Mucosa of stomach (tissue), 1 donor: ENCODE results near the gene GNB3.

Experiments
- H3K27me3 ChIP-seq: one replicate; pipeline ENCODE4 v1.7.0; 2013; ENCODE audit warnings: mild to moderate bottlenecking, low read length; ENCODE audit not compliant: control insufficient read depth, insufficient read depth
- H3K36me3 ChIP-seq: one replicate; pipeline ENCODE4 v1.7.0; 2013; ENCODE audit warnings: low read length; ENCODE audit not compliant: control insufficient read depth, insufficient read depth
- H3K4me1 ChIP-seq: one replicate; pipeline ENCODE4 v1.7.0; 2013; ENCODE audit warnings: mild to moderate bottlenecking, low read length; ENCODE audit not compliant: control insufficient read depth, insufficient read depth
- H3K4me3 ChIP-seq: one replicate; pipeline ENCODE4 v1.7.0; 2013; ENCODE audit warnings: low read length
- H3K9ac ChIP-seq: one replicate; pipeline ENCODE4 v1.7.0; 2013; ENCODE audit warnings: mild to moderate bottlenecking, low read length, moderate library complexity
- H3K9me3 ChIP-seq: one replicate; pipeline ENCODE4 v1.7.0; 2013; ENCODE audit warnings: mild to moderate bottlenecking, low read length, moderate library complexity; ENCODE audit not compliant: control insufficient read depth
- donor health status: Pancreatic carcinoma.

The GNB3 gene

GRCh38 chr12:6840761-6841515 is at the start of gene GNB3:
TSS of gene GNB3 (plus strand) at chr12:6840925. CDS start at chr12:6841288, 363 bp downstream.
- no peaks in the 10 kb centered on the region for H3K27me3 ChIP-seq
- H3K9me3 ChIP-seq, result no peaks in the 10 kb centered on the region
- no peak within 1 kb of the TSS for H3K9ac ChIP-seq
- no peaks in the 10 kb centered on the region for H3K36me3 ChIP-seq
- H3K4me3 ChIP-seq, result no peak within 1 kb of the TSS
- H3K4me1 ChIP-seq, result peaks cover 24% of the 10 kb centered on the region

DNA sequence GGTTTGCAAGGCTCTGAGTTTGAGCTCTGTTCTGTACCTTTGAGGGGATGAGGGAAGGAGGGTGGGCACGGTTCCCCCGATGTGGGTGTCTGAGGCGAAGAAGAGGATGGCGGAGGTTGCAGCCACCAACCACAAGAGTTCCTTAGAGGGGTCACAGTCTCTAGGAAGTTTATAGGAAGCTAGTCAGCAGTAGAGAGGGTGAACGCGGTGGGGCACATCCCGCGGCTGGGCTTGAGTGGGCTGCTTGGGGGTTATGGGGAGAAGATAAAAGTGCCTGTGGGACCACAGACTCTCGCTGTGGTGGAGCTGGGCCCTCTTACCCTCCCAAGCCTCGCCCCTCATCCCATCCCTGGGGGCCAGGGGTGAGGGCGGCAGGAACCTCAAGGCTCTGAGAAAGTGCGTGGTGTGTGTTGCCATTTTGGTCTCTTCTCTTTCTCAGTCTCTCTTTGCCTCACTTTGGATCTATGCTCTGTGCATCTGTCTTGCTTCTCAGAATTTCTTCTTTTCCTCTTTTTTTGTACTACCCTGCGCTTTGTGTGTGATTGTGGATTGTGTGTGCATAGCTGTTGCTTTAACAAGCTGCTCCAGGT is 48.7 kb upstream of the GNB3 start:
- H3K9ac ChIP-seq, result no peak overlapping the region
- H3K4me3 ChIP-seq, result no peak overlapping the region
- H3K27me3 ChIP-seq, result peaks cover 8% of the 10 kb centered on the region
- no peaks in the 10 kb centered on the region for H3K36me3 ChIP-seq
- no peaks in the 10 kb centered on the region for H3K4me1 ChIP-seq
- no peaks in the 10 kb centered on the region for H3K9me3 ChIP-seq

- Histone ChIP-seq H3K36me3 (no peaks in the 10 kb centered on the region), H3K27me3 (peaks cover 8% of the 10 kb centered on the region), H3K9me3 (no peaks in the 10 kb centered on the region), H3K4me3 (no peak overlapping the region), H3K4me1 (no peaks in the 10 kb centered on the region), H3K9ac (no peak overlapping the region)
Observed at GRCh38 chr12:6792522-6793201, 48.1 kb upstream of the GNB3 start.

- Histone ChIP-seq H3K4me1 (no peaks in the 10 kb centered on the region), H3K27me3 (peaks cover 8% of the 10 kb centered on the region), H3K36me3 (no peaks in the 10 kb centered on the region), H3K9ac (no peak overlapping the region), H3K9me3 (no peaks in the 10 kb centered on the region), H3K4me3 (no peak overlapping the region)
Observed at GRCh38 chr12:6795088-6795487, 45.6 kb upstream of the GNB3 start.

GRCh38 chr12:6796576-6796975 is 44.1 kb upstream of the GNB3 start:
- no peaks in the 10 kb centered on the region for H3K9me3 ChIP-seq
- peaks cover 8% of the 10 kb centered on the region for H3K27me3 ChIP-seq
- no peak overlapping the region for H3K9ac ChIP-seq
- no peak overlapping the region for H3K4me3 ChIP-seq
- no peaks in the 10 kb centered on the region for H3K4me1 ChIP-seq
- H3K36me3 ChIP-seq, result no peaks in the 10 kb centered on the region

GRCh38 chr12:6799147-6799546 is 41.6 kb upstream of the GNB3 start:
- Histone ChIP-seq H3K27me3 (no peaks in the 10 kb centered on the region), H3K9me3 (no peaks in the 10 kb centered on the region), H3K36me3 (no peaks in the 10 kb centered on the region), H3K4me1 (no peaks in the 10 kb centered on the region), H3K4me3 (no peak overlapping the region), H3K9ac (no peak overlapping the region)

DNA sequence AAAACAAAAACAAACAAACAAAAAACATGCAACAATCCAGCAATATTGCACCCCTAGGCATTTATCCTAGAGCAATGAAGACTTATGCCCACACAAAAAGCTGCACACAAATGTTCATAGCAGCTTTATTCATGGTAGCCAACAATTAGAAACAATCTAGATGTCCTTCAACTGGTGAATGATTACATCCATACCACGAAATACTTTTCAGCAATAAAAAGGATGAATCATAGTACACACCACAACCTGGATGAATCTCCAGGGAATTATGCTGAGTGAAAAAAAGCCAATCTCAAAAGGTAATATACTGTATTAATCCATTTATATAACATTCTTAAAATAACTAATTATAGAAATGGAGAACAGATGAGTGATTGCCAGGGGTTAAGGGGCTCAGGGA is 33.6 kb upstream of the GNB3 start:
- H3K27me3 ChIP-seq, result no peaks in the 10 kb centered on the region
- no peaks in the 10 kb centered on the region for H3K4me1 ChIP-seq
- H3K4me3 ChIP-seq, result no peak overlapping the region
- no peaks in the 10 kb centered on the region for H3K36me3 ChIP-seq
- H3K9ac ChIP-seq, result no peak overlapping the region
- no peaks in the 10 kb centered on the region for H3K9me3 ChIP-seq

GRCh38 chr12:6809056-6809455 is 31.7 kb upstream of the GNB3 start:
- H3K9me3 ChIP-seq, result no peaks in the 10 kb centered on the region
- H3K9ac ChIP-seq, result no peak overlapping the region
- no peak overlapping the region for H3K4me3 ChIP-seq
- no peaks in the 10 kb centered on the region for H3K36me3 ChIP-seq
- H3K27me3 ChIP-seq, result peaks cover 4% of the 10 kb centered on the region
- H3K4me1 ChIP-seq, result no peaks in the 10 kb centered on the region

- Histone ChIP-seq H3K27me3 (peaks cover 21% of the 10 kb centered on the region), H3K36me3 (no peaks in the 10 kb centered on the region), H3K4me1 (no peaks in the 10 kb centered on the region), H3K9me3 (no peaks in the 10 kb centered on the region), H3K9ac (no peak overlapping the region), H3K4me3 (no peak overlapping the region)
Observed at GRCh38 chr12:6810758-6811157, 30.0 kb upstream of the GNB3 start.

- Histone ChIP-seq H3K9ac (no peak overlapping the region), H3K27me3 (peaks cover 28% of the 10 kb centered on the region), H3K9me3 (no peaks in the 10 kb centered on the region), H3K4me1 (no peaks in the 10 kb centered on the region), H3K36me3 (no peaks in the 10 kb centered on the region), H3K4me3 (no peak overlapping the region)
Observed at GRCh38 chr12:6813363-6813762, 27.4 kb upstream of the GNB3 start.

GRCh38 chr12:6816598-6816997 is 24.1 kb upstream of the GNB3 start:
- H3K9ac ChIP-seq, result no peak overlapping the region
- H3K4me1 ChIP-seq, result no peaks in the 10 kb centered on the region
- no peaks in the 10 kb centered on the region for H3K36me3 ChIP-seq
- no peak overlapping the region for H3K4me3 ChIP-seq
- no peaks in the 10 kb centered on the region for H3K9me3 ChIP-seq
- peaks cover 51% of the 10 kb centered on the region for H3K27me3 ChIP-seq

- H3K9ac ChIP-seq, result no peak overlapping the region
- no peak overlapping the region for H3K4me3 ChIP-seq
- no peaks in the 10 kb centered on the region for H3K36me3 ChIP-seq
- H3K9me3 ChIP-seq, result no peaks in the 10 kb centered on the region
- H3K4me1 ChIP-seq, result no peaks in the 10 kb centered on the region
- peaks cover 56% of the 10 kb centered on the region for H3K27me3 ChIP-seq
Observed at GRCh38 chr12:6817098-6817497, 23.6 kb upstream of the GNB3 start.
